Stimulated activated CD8-positive, alpha-beta memory T cell treated with anti-CD3 and anti-CD28 coated beads, Interleukin-7, amount 100 ng/mL, for 24 hours (primary cell): ENCODE data around the gene LRRC73.
A peak's percentile ranks its signal among the peaks of the same experiment; 100 is the strongest.
"Not testable (repeated sequence)": the region's sequence is repeated elsewhere in the genome, so short reads cannot be mapped to it uniquely, and the experiment has no call there.

ENCODE experiments used
- DNase-seq: peaks from one replicate; pipeline ENCODE4 v3.0.0-alpha.2; 2020; ENCODE audit warnings: low read depth

Gene LRRC73

GRCh38 chr6:43510827-43511163 is 649 bp upstream of the LRRC73 start:
- DNase-seq, result no peak

- no peak for DNase-seq
Measured at GRCh38 chr6:43509142-43509983, 783 bp downstream of the LRRC73 start.

- no peak for DNase-seq
Measured at GRCh38 chr6:43508481-43509141, 1.5 kb downstream of the LRRC73 start.

- DNase-seq, result peak; percentile 70
Measured at GRCh38 chr6:43506667-43507471, 3.3 kb downstream of the LRRC73 start.

GRCh38 chr6:43506171-43506570 is 4.0 kb downstream of the LRRC73 start:
- DNase-seq, result no peak

- no peak for DNase-seq
Measured at GRCh38 chr6:43505718-43506117, 4.4 kb downstream of the LRRC73 start.

GRCh38 chr6:43504756-43505593 is 5.2 kb downstream of the LRRC73 start:
- DNase-seq, result no peak

GRCh38 chr6:43503443-43503842 is 6.7 kb downstream of the LRRC73 start:
- no peak for DNase-seq

- no peak for DNase-seq
Measured at GRCh38 chr6:43502666-43503065, 7.5 kb downstream of the LRRC73 start.

- DNase-seq, result no peak
Measured at GRCh38 chr6:43500921-43501320, 9.2 kb downstream of the LRRC73 start.

GRCh38 chr6:43499028-43499815 is 10.9 kb downstream of the LRRC73 start:
- DNase-seq, result no peak

GRCh38 chr6:43498291-43498690 is 11.9 kb downstream of the LRRC73 start:
- not testable (repeated sequence) for DNase-seq

- DNase-seq, result no peak
Measured at GRCh38 chr6:43497689-43498088, 12.5 kb downstream of the LRRC73 start.

- no peak for DNase-seq
Measured at GRCh38 chr6:43497129-43497396, 13.1 kb downstream of the LRRC73 start.

- DNase-seq, result no peak
Measured at GRCh38 chr6:43496370-43497128, 13.6 kb downstream of the LRRC73 start.

- no peak for DNase-seq
Measured at GRCh38 chr6:43495409-43495941, 14.7 kb downstream of the LRRC73 start.

- DNase-seq, result no peak
Measured at GRCh38 chr6:43494766-43495165, 15.4 kb downstream of the LRRC73 start.

- DNase-seq, result no peak
Measured at GRCh38 chr6:43494321-43494720, 15.8 kb downstream of the LRRC73 start.

- DNase-seq, result no peak
Measured at GRCh38 chr6:43493833-43494232, 16.3 kb downstream of the LRRC73 start.

GRCh38 chr6:43493230-43493629 is 16.9 kb downstream of the LRRC73 start:
- no peak for DNase-seq
